Skin epidermis (tissue), 12 donors: Measurements from ENCODE around the gene PEX13.
A peak's percentile ranks its signal among the peaks of the same experiment; 100 is the strongest.
"Not testable (repeated sequence)": the region's sequence is repeated elsewhere in the genome, so short reads cannot be mapped to it uniquely, and the experiment has no call there.

Source experiments
- H3K27ac ChIP-seq, 21 experiments: fragments of 200-600 bp; sonication (generic) in 11 of 21; one replicate each; pipeline ENCODE4 v1.5.0; 2020; ENCODE audit warnings: mild to moderate bottlenecking in 3 of 21, inconsistent platforms in 2 of 21, moderate library complexity in 2 of 21
- H3K4me3 ChIP-seq, 7 experiments: fragments of 200-600 bp; sonication (generic) in 2 of 7; one replicate each; pipeline ENCODE4 v1.5.0; 2020; ENCODE audit warnings: inconsistent platforms in 2 of 7, mild to moderate bottlenecking in 2 of 7, moderate library complexity in 1 of 7

PEX13 gene

DNA sequence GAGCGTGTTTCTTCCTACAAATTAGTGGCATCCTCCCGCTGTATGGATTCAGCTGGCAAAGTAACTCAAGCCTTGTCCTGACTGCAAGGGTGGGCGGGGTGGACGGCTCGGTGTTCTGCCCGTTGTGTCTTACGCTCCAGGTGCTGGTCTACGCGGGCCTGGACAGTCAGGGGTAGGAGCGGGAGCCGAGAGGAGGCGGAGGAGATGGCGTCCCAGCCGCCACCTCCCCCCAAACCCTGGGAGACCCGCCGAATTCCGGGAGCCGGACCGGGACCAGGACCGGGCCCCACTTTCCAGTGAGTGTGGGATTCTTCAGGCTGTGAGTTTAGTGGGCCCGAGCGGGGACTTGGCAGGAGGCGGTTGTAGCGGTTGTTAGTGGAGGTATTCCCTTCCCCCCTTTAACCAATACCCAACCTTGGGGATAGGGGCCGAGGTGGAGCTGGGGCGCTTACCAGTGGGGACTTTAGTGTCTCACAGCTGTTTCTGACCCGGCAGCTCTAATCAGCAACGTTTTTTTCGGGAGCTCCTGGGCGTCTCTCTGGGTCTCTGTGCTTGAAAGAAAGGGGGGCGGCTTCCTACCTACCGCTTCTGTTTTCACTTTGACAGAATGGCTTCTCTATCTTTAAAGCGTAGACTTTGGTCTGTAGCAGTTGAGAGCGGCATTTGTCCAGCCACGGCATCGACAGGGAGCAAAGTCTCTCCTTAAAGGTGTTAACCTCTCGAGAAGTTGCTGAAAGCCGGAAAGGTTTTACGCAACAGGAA lies at the start of gene PEX13, which contains the start of gene PUS10:
TSS of gene PEX13 (plus strand) at position 165 of the 762 bp plus-strand sequence. CDS start at position 205, 40 bp downstream.
TSS of gene PUS10 (minus strand) at position 700 of the 762 bp plus-strand sequence. CDS start 6,365 bp downstream, outside the sequence.
- Histone ChIP-seq H3K4me3 (peak within 1 kb of the TSS; percentile 80 to 94 (median 92)), H3K27ac (peak within 1 kb of the TSS; percentile 56 to 95 (median 91))

GRCh38 chr2:60972889-60973656 lies 44.4 kb upstream of the PEX13 start:
- H3K4me3 ChIP-seq: no peak overlapping the region
- peak overlapping the region in 1 of 21 experiments; percentile 64 for H3K27ac ChIP-seq

- no peak overlapping the region for H3K4me3 ChIP-seq
- H3K27ac ChIP-seq: peak overlapping the region in 1 of 21 experiments; percentile 64
Measured at GRCh38 chr2:60973705-60974104, 43.8 kb upstream of the PEX13 start.

DNA sequence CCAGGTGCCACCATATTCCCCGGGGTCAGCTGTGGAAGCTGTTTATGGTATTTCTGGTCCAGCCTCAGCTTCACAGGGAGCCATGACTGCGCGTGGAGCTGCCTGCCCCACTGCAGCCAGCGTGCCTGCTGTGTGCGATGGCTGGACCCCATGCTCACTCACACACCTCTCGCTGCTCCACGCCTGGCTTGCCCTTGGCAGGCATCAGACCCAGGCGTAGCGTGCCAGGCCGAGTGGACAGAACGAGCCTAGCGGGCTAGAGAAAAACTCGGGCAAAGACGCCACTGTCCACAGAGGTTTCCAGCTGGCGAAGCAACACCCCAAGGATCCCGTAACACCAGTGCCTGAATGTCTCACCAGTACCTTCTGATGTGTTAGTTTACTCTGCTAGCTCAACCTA lies 42.9 kb upstream of the PEX13 start:
- Histone ChIP-seq H3K27ac (no peak overlapping the region), H3K4me3 (no peak overlapping the region)

- H3K4me3 ChIP-seq: no peak overlapping the region
- H3K27ac ChIP-seq: no peak overlapping the region
Measured at GRCh38 chr2:60976256-60976850, 41.2 kb upstream of the PEX13 start.

DNA sequence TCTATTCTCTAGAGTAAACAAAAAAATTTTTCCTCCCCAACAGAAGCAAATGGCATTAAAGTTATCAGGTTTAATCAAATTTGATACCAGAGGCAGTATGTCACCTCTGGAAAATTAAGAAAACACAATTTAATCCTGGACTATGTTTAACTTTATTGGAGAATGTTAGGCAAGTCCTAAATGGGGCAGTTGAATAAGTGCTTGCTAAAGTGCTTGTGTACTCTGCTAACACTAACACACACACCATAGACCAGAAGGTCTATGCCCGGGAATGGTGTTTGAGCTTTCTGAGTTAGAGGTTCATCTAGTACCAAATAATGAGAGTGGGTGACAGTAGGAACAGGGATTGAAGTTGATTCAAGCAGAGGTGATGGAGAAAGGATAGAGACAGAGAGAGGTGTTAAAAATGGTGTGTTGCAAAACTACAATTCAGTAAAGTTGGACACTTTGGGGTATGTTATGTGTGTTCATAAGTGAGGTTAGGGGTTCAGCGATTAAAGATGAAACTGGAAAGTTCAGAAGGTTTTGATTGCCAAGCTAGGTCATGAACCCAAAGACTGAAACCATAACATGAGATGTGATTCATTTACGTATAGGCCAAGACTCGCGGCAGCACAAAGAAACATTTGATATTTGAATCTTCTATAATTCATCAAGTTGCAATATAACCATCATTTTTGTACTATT lies 40.5 kb upstream of the PEX13 start:
- no peak overlapping the region for H3K4me3 ChIP-seq
- no peak overlapping the region for H3K27ac ChIP-seq

GRCh38 chr2:60977562-60977895 lies 40.0 kb upstream of the PEX13 start:
- H3K4me3 ChIP-seq: no peak overlapping the region

GRCh38 chr2:60979231-60979630 lies 38.3 kb upstream of the PEX13 start:
- no peak overlapping the region for H3K4me3 ChIP-seq

More at GRCh38 chr2:60977562-60977895, 40.0 kb upstream of the PEX13 start:
- no peak overlapping the region for H3K27ac ChIP-seq

DNA sequence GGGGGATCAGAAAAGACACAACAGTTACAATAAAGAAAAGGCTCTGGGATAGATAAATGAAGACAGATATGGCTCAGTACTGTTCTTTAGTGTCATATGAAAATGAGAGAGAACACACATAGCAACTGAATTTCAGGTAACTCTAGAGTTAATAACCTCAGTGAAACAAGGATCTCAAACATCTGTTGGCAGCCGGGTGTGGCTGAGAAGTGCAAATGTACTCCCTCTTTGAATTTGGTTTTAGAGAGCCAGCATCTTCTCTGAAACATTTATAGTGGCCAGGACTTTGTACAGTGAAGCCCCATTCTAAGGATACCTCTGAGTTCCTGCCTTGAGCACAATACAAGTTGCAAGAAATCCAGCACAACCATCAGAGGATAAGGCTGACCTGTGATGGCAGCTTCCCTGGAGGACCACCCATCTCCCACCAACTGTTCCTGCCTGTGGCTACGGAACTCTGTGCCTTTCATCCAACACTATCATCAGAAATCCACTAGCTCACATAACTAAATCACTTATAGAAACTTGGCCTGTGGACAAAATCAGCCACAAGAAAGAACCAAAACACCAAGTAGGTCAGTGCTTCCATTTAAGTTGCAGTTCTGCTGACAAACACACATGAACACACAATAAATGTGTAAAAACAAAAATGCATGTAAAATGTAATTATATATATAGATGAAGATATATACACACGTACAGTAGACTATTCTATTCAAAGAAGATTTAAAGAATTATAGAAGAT lies 37.3 kb upstream of the PEX13 start:
- H3K4me3 ChIP-seq: no peak overlapping the region
- no peak overlapping the region for H3K27ac ChIP-seq

More at GRCh38 chr2:60979231-60979630, 38.3 kb upstream of the PEX13 start:
- H3K27ac ChIP-seq: no peak overlapping the region

DNA sequence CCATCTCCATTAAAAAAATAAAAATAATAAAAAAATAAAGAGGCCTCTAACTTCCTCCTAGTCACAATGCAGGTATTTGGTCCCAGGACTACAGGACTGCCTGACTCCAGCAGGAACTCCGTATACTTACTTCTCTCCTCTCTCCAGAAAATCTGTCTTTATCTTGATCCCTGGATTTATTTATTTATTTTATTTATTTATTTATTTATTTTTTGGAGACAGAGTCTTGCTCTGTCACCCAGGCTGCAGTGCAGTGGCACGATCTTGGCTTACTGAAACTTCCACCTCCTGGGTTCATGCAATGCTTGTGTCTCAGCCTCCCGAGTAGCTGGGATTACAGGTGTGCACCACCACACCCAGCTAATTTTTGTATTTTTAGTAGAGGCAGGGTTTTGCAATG lies 35.5 kb upstream of the PEX13 start:
- H3K27ac ChIP-seq, H3K4me3 ChIP-seq: not testable (repeated sequence)

DNA sequence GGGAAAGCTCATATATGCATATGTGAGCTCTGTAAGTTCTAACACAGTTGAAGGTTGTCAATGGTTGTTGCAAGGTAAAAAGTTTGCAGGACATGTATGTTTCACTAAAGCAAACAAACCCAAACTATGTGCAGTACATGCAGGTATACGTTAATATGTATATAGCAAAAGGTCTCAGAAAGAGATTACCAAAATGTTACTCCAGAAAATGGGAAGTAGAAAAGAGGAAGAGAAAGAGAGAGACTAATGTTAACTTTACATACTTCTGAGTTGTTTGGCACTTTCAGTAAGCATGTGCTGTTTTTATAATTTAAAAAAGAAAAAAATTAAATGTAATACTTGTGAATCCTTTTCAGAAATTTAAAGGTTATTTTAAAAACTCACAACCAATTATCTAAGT lies 32.8 kb upstream of the PEX13 start:
- no peak overlapping the region for H3K27ac ChIP-seq
- H3K4me3 ChIP-seq: no peak overlapping the region

DNA sequence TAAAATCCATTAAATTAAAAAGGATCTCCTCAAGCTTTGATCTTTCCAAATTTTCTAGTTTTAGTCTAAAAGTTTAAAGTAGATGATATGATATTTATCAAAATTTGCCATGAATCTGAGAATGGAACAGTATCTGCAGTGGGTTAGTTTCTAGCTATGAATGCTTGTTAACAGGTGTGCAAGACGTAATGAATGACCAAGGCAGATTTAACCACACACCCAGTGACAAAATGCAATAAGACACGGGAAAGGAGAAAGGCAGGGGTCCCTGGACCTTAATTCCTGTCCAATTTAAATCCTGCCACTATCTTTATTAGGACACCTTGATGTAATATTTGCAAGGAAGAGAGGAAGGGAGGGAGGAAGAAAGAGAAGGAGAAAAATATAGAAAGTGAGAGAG lies 30.5 kb upstream of the PEX13 start:
- Histone ChIP-seq H3K27ac (no peak overlapping the region), H3K4me3 (no peak overlapping the region)

- H3K27ac ChIP-seq, H3K4me3 ChIP-seq: not testable (repeated sequence)
Measured at GRCh38 chr2:60987656-60988055, 29.9 kb upstream of the PEX13 start.

- Histone ChIP-seq H3K27ac (no peak overlapping the region), H3K4me3 (no peak overlapping the region)
Measured at GRCh38 chr2:60989259-60989658, 28.3 kb upstream of the PEX13 start.

- no peak overlapping the region for H3K4me3 ChIP-seq
- peak overlapping the region in 2 of 21 experiments; percentile 68 to 75 for H3K27ac ChIP-seq
Measured at GRCh38 chr2:60991644-60992043, 25.9 kb upstream of the PEX13 start.

DNA sequence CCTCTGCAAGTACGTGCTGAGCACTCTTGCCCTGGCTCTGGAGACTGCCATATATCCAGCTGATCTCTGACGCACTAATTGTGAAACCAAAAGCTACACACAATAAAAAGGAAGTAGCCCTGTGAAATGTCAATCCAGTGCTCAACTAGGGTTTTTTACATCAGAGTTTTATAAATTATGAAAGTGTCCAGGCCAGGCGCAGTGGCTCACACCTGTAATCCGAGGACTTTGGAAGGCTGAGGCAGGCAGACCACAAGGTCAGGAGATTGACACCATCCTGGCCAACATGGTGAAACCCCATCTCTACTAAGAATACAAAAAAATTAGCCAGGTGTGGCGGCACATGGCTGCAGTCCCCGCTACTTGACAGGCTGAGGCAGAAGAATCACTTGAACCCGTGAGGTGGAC lies 24.5 kb upstream of the PEX13 start:
- Histone ChIP-seq H3K4me3 (no peak overlapping the region), H3K27ac (peak overlapping the region in 12 of 21 experiments; percentile 6 to 75 (median 49))

DNA sequence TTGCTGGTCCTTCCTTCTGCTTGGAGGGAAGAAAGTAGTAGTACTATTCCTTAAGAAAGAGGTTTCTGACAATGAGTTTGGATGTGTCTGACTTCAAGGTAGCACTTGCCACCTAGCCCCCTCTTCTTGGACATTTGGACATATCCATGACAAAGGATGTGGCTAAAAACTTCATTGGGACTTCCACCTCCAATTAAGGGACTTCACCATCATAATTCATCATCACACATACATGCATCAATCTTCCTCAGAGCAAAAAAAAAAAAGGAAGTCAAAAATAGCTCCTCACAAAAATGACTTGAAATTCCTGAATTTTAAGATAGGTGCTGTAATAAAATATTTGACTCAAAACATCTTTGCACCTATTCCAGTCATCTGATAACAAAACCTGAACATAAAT lies 23.4 kb upstream of the PEX13 start:
- Histone ChIP-seq H3K4me3 (no peak overlapping the region), H3K27ac (no peak overlapping the region)

- H3K27ac ChIP-seq: peak overlapping the region in 1 of 21 experiments; percentile 2
- H3K4me3 ChIP-seq: no peak overlapping the region
Measured at GRCh38 chr2:60998628-60999545, 18.6 kb upstream of the PEX13 start.
